Muscle layer of duodenum (tissue), 2 donors: ENCODE measurements around the gene CAMKMT.

Experiments
- H3K27ac ChIP-seq: one replicate; pipeline ENCODE4 v1.7.0; 2013; ENCODE audit warnings: mild to moderate bottlenecking, low read length
- H3K27me3 ChIP-seq: one replicate; pipeline ENCODE4 v1.7.0; 2013; ENCODE audit warnings: low read depth, mild to moderate bottlenecking, control low read depth, low read length
- H3K36me3 ChIP-seq, 2 donors: one replicate each; pipeline ENCODE4 v1.7.0; 2013; ENCODE audit warnings: low read length in 2 of 2, control low read depth in 1 of 2, mild to moderate bottlenecking in 1 of 2; ENCODE audit not compliant: insufficient read depth in 2 of 2, control insufficient read depth in 1 of 2
- H3K4me1 ChIP-seq, 2 donors: one replicate each; pipeline ENCODE4 v1.7.0; 2013; ENCODE audit warnings: low read length in 2 of 2, mild to moderate bottlenecking in 2 of 2, control low read depth in 1 of 2, moderate library complexity in 1 of 2; ENCODE audit not compliant: insufficient read depth in 2 of 2, control insufficient read depth in 1 of 2
- H3K4me3 ChIP-seq, 2 donors: one replicate each; pipeline ENCODE4 v1.7.0; 2013; ENCODE audit warnings: low read length in 2 of 2, low read depth in 1 of 2, mild to moderate bottlenecking in 1 of 2
- H3K9me3 ChIP-seq, 2 donors: one replicate each; pipeline ENCODE4 v1.7.0; 2013; ENCODE audit warnings: low read length in 2 of 2, control low read depth in 1 of 2, mild to moderate bottlenecking in 1 of 2; ENCODE audit not compliant: control insufficient read depth in 1 of 2
- donor health status: healthy.

The CAMKMT gene

GRCh38 chr2:44656460-44656859 lies 294.7 kb downstream of the CAMKMT start:
- H3K9me3 ChIP-seq, result no peaks in the 10 kb centered on the region
- H3K27me3 ChIP-seq, result no peaks in the 10 kb centered on the region
- no peaks in the 10 kb centered on the region for H3K36me3 ChIP-seq
- no peaks in the 10 kb centered on the region for H3K4me1 ChIP-seq
- no peak overlapping the region for H3K27ac ChIP-seq
- no peak overlapping the region for H3K4me3 ChIP-seq

- Histone ChIP-seq H3K4me3 (no peak overlapping the region), H3K9me3 (no peaks in the 10 kb centered on the region), H3K27ac (no peak overlapping the region), H3K27me3 (no peaks in the 10 kb centered on the region), H3K4me1 (no peaks in the 10 kb centered on the region), H3K36me3 (no peaks in the 10 kb centered on the region)
Observed at GRCh38 chr2:44663471-44664073, 301.8 kb downstream of the CAMKMT start.

GRCh38 chr2:44668336-44668735 lies 306.6 kb downstream of the CAMKMT start:
- H3K4me1 ChIP-seq, result no peaks in the 10 kb centered on the region
- no peaks in the 10 kb centered on the region for H3K36me3 ChIP-seq
- no peaks in the 10 kb centered on the region for H3K27me3 ChIP-seq
- no peak overlapping the region for H3K4me3 ChIP-seq
- H3K27ac ChIP-seq, result no peak overlapping the region
- no peaks in the 10 kb centered on the region for H3K9me3 ChIP-seq

GRCh38 chr2:44671276-44671675 lies 309.5 kb downstream of the CAMKMT start:
- Histone ChIP-seq H3K4me1 (no peaks in the 10 kb centered on the region), H3K27ac (no peak overlapping the region), H3K4me3 (no peak overlapping the region)

GRCh38 chr2:44671916-44672315 lies 310.2 kb downstream of the CAMKMT start:
- H3K4me3 ChIP-seq, result no peak overlapping the region
- no peaks in the 10 kb centered on the region for H3K36me3 ChIP-seq
- no peaks in the 10 kb centered on the region for H3K9me3 ChIP-seq
- H3K4me1 ChIP-seq, result no peaks in the 10 kb centered on the region
- no peak overlapping the region for H3K27ac ChIP-seq
- no peaks in the 10 kb centered on the region for H3K27me3 ChIP-seq

More at GRCh38 chr2:44671276-44671675, 309.5 kb downstream of the CAMKMT start:
- Histone ChIP-seq H3K9me3 (no peaks in the 10 kb centered on the region), H3K36me3 (no peaks in the 10 kb centered on the region), H3K27me3 (no peaks in the 10 kb centered on the region)

- H3K27ac ChIP-seq, result no peak overlapping the region
- H3K4me1 ChIP-seq, result no peaks in the 10 kb centered on the region
- no peaks in the 10 kb centered on the region for H3K36me3 ChIP-seq
- H3K27me3 ChIP-seq, result no peaks in the 10 kb centered on the region
- no peaks in the 10 kb centered on the region for H3K9me3 ChIP-seq
- H3K4me3 ChIP-seq, result no peak overlapping the region
Observed at GRCh38 chr2:44672431-44672830, 310.7 kb downstream of the CAMKMT start.

GRCh38 chr2:44674473-44675284 lies 312.9 kb downstream of the CAMKMT start:
- Histone ChIP-seq H3K27ac (no peak overlapping the region), H3K4me1 (no peaks in the 10 kb centered on the region), H3K9me3 (no peaks in the 10 kb centered on the region), H3K36me3 (no peaks in the 10 kb centered on the region), H3K4me3 (no peak overlapping the region), H3K27me3 (no peaks in the 10 kb centered on the region)

- H3K27me3 ChIP-seq, result no peaks in the 10 kb centered on the region
- H3K4me3 ChIP-seq, result no peak overlapping the region
- no peak overlapping the region for H3K27ac ChIP-seq
- no peaks in the 10 kb centered on the region for H3K36me3 ChIP-seq
- no peaks in the 10 kb centered on the region for H3K4me1 ChIP-seq
- no peaks in the 10 kb centered on the region for H3K9me3 ChIP-seq
Observed at GRCh38 chr2:44676379-44676778, 314.6 kb downstream of the CAMKMT start.

- H3K4me3 ChIP-seq, result no peak overlapping the region
- H3K9me3 ChIP-seq, result no peaks in the 10 kb centered on the region
- H3K4me1 ChIP-seq, result no peaks in the 10 kb centered on the region
- no peaks in the 10 kb centered on the region for H3K27me3 ChIP-seq
- no peak overlapping the region for H3K27ac ChIP-seq
- H3K36me3 ChIP-seq, result no peaks in the 10 kb centered on the region
Observed at GRCh38 chr2:44679584-44679983, 317.8 kb downstream of the CAMKMT start.

- Histone ChIP-seq H3K27me3 (no peaks in the 10 kb centered on the region), H3K4me1 (no peaks in the 10 kb centered on the region), H3K4me3 (no peak overlapping the region), H3K27ac (no peak overlapping the region), H3K9me3 (no peaks in the 10 kb centered on the region), H3K36me3 (no peaks in the 10 kb centered on the region)
Observed at GRCh38 chr2:44679990-44680389, 318.2 kb downstream of the CAMKMT start.

GRCh38 chr2:44680424-44680971 lies 318.8 kb downstream of the CAMKMT start:
- Histone ChIP-seq H3K36me3 (no peaks in the 10 kb centered on the region), H3K27me3 (no peaks in the 10 kb centered on the region), H3K27ac (no peak overlapping the region), H3K4me1 (no peaks in the 10 kb centered on the region), H3K4me3 (no peak overlapping the region), H3K9me3 (no peaks in the 10 kb centered on the region)
